ENCODE measurements around the gene EXOC7.

- TF ChIP-seq POLR2A (IDR thresholded peaks at IDR 0.05; ENCODE audit: control extremely low read depth in 1 of 2, low read depth in 2 of 2, low read length in 2 of 2) (no peak), SIN3A (conservative IDR thresholded peaks at IDR 0.05 in 1 of 2, IDR thresholded peaks at IDR 0.05 in 1 of 2; ENCODE audit: low read depth in 1 of 2, low read length in 2 of 2) (no peak)
These were observed 19.6 kb upstream of the EXOC7 start for GRCh38 chr17:76123191-76123499.

Measured in H1 (cell line).